NCI-H128 (cell line): ENCODE measurements around the gene NLGN2.

Source experiments
- DNase-seq: peaks from one replicate; lab custom pipeline; 2025; ENCODE audit not compliant: unreplicated experiment; lab: John Stamatoyannopoulos, UW

Gene NLGN2

DNA sequence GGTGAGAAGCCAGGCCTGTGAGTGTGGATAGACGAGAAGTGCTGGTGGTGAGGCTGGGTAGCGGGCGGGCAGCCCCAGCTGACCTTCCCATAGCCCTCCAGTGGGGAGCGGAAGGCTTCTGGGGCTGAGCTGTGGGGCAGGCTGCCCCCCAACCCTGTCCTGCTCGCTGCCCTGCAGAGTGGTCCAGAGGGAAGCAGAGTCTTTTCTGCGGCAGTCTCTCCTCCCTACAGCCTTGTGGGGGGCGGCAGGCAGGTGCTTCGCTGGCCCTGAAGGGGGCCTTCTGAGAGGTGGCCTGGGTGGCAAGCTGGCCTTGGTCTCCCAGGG, 3.7 kb downstream of the NLGN2 start:
- DNase-seq: no peak

DNA sequence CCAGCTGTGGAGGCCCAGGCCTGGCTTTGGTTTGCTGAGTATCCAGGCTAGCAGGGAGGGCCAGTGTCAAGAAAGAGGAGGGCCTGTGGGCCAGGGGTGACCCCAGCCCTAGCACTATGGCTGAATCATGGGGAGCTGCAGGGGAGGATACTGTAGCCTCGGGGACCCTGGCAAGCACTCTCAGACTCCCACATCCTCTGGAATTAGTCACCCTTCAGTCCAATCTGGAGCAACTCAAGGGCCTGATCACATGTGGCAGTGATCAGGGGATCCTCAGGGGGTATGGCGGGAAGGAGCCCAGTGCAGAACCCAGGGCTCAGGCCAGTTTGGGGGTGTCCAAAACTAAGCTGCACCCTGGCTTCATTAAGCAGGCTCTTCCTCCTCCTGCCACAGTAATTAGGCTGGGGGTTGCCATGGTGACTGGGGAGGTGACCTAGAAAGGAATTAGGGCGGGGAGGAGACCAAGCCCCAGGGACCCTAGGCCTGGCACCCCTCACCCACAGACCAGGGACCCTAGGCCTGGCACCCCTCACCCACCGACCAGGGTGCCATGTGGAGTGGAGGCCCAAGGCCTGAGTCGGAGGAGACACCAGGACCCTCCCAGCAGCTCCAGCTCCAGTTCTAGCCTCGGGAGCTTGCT, 5.8 kb downstream of the NLGN2 start:
- no peak for DNase-seq

DNA sequence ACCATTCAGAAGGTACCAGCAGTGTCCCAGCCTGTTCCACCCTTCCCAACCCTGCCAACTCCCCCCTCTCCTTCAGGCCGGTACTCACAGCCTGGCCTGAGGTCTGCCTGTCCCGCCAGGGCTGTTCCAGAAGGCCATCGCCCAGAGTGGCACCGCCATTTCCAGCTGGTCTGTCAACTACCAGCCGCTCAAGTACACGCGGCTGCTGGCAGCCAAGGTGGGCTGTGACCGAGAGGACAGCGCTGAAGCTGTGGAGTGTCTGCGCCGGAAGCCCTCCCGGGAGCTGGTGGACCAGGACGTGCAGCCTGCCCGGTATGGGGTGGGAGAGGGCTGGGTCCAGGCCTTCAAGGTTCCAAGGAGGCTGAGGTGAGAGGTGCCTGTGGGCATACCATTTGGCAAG, 7.2 kb downstream of the NLGN2 start:
- no peak for DNase-seq

DNA sequence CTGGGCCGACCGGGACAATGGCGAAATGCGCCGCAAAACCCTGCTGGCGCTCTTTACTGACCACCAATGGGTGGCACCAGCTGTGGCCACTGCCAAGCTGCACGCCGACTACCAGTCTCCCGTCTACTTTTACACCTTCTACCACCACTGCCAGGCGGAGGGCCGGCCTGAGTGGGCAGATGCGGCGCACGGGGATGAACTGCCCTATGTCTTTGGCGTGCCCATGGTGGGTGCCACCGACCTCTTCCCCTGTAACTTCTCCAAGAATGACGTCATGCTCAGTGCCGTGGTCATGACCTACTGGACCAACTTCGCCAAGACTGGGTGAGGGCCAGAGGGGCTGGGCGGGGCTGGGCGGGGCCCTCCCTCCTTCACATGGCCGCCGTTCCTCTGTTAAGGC, 8.1 kb downstream of the NLGN2 start:
- no peak for DNase-seq

DNA sequence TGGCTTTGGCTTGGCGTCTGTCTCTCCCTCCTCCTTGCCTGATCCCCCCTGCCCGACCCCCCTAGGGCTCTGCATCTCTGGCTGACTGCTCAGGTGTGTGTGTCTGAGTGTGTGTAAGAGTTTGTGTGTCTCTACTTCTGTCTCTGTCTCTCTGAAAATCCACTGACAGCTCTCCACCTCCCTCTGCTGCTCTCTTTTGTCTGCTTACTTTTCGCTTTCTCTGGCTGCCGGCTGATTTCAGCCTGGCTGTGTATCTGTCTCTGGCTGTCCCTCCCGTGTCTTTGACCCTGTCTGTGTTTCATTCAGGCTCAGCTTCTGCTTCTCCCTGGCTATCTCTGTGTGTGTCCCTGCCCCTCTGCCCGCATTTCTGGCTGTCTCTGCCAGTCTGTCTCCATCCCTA, 8.7 kb downstream of the NLGN2 start:
- DNase-seq: no peak

DNA sequence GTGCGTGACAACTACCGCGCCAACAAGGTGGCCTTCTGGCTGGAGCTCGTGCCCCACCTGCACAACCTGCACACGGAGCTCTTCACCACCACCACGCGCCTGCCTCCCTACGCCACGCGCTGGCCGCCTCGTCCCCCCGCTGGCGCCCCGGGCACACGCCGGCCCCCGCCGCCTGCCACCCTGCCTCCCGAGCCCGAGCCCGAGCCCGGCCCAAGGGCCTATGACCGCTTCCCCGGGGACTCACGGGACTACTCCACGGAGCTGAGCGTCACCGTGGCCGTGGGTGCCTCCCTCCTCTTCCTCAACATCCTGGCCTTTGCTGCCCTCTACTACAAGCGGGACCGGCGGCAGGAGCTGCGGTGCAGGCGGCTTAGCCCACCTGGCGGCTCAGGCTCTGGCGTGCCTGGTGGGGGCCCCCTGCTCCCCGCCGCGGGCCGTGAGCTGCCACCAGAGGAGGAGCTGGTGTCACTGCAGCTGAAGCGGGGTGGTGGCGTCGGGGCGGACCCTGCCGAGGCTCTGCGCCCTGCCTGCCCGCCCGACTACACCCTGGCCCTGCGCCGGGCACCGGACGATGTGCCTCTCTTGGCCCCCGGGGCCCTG, 9.5 kb downstream of the NLGN2 start:
- no peak for DNase-seq

DNA sequence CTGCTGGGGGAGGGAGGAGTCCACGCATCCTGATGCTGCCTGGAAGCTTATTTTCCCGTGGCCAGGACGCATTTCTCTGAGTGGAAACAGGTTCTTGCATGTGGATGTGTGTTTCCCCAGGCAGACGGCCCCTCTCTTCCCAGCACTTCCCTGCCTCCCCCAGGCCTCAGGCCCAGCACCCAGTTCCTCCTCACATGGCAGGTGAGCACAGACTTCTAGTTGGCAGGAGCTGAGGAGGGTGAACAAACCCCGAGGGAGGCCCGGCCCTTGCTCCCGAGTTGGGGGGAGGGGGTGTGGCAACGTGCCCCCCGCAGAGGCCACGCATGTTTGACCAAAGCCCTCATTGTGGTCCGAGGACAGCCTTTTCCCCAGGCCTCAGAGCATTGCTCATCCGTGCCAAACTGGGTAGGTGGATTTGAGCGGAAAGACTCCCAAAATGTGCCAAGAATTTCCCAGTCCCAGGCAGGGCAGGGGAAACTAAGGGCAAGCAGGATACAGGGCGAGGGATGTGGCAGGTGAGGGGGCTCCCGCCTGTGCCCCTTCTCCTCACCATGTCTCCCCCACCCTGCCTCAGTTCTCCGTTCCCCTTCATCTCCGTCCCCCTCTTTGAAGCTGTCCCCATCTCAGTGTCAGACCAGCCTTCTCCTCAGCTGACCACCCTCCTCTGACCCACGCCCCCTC, 11.0 kb downstream of the NLGN2 start:
- no peak for DNase-seq

DNA sequence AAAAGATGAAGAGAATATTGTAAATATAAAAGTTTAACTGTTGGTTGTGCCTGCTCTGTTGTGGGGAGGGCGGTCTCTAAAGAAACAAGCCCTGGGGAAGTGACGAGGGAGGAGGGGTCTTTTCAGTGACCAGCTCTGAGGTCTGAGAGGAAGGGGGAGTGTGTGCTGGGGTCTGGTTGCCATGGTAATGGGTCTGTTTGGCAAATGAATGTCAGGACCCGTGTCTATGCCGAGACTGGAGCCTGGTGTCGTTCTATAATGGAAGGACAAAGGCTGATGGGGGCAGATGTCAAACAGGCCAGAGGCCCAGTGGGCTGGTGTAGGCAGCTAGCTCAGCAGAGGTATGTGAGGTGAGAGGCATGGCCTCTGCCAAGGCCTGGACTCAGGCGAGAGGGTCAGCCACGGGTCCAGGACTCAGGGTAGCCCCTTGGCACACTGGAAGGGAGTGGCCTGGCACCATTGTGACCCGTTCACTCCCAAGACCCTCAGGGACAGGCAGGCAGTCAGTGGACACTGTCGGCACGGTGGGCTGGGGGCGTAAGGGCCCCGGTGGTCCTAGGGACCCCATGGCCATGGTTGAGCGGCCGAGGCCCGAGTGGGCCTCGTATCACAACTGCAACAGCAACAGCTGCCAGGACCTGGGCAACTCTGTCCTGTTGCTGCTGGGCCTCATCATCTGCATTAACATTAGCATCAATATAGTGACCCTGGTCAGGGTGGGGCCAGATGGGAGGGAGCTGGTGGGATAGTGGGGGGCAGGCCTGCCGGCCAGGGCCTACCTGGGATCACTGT, 12.4 kb downstream of the NLGN2 start, which contains the start of gene SPEM1:
SPEM1 (plus strand) TSS at position 506 of the 792 bp plus-strand sequence; CDS start at position 567, 61 bp downstream.
- DNase-seq: no peak

DNA sequence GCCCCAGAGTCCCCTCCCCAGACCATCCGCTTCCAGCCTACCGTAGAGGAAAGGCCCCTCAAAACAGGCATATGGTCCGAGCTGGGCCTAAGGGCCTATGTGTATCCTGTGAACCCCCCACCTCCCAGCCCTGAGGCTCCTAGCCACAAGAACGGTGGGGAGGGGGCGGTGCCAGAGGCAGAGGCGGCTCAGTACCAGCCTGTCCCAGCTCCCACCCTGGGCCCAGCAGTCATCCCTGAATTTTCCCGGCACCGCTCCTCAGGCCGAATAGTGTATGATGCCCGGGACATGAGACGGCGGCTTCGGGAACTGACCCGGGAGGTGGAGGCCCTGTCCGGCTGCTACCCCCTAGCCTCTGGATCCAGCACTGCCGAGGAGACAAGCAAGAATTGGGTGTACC, 13.5 kb downstream of the NLGN2 start:
- DNase-seq: no peak

DNA sequence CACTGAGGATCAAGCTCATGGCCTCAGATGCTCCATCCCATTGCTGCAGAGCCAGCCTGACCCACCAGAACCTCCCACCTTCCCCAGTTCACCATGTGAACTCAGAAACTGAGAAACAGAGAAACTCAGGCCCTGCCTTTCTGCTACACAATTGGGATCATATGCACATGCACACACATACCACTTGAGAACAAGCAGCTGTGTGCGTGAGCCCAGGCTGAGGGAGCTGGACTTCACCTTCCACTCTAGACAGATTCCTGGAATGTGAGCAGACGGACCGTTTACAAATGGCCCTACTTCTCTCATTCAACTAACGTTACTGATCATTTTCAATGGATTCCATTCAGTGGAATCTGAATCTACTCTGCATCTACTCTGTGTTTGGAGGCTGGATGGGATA, 16.0 kb downstream of the NLGN2 start:
- no peak for DNase-seq

DNA sequence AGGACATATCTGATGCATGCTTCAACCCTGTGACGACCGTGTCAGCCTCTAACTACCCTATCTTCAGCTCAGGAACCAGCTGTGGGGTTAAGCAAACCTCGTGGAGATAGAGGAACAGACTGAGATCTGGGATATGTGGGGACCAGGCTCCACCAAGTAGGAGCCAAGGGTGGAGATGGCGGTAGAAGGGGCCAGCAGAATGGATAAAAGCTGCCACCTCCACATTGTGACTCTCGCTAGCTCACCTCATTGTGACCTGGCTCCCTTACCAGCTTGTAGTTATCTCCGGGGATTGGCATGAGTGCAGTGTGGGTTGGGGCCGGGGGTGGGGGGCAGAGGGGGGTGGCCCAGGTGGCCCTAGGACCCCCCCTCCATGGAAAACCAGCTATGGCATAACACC, 17.7 kb downstream of the NLGN2 start, which contains the start of gene SPEM2:
SPEM2 (plus strand) TSS at position 301 of the 400 bp plus-strand sequence; CDS start at position 374, 73 bp downstream.
- DNase-seq: no peak

DNA sequence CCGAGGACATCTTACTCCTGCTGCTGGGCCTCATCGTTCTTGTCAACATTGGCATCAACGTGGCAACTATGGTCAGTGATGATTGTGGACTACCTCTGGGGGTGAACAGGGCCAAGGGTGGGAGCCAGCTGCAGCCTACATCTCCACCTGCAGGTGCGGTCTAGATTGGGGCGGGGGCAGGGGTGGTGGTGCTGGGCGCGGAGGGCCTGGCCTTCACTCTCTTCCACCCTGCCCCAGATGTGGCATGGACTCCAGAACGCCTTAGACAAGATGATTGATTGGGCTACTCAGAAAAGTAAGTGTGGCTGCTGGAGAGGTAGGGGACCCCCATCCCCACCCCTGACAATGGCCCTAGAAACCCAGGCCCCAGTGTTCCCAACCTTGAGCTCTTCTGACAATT, 18.1 kb downstream of the NLGN2 start:
- no peak for DNase-seq

DNA sequence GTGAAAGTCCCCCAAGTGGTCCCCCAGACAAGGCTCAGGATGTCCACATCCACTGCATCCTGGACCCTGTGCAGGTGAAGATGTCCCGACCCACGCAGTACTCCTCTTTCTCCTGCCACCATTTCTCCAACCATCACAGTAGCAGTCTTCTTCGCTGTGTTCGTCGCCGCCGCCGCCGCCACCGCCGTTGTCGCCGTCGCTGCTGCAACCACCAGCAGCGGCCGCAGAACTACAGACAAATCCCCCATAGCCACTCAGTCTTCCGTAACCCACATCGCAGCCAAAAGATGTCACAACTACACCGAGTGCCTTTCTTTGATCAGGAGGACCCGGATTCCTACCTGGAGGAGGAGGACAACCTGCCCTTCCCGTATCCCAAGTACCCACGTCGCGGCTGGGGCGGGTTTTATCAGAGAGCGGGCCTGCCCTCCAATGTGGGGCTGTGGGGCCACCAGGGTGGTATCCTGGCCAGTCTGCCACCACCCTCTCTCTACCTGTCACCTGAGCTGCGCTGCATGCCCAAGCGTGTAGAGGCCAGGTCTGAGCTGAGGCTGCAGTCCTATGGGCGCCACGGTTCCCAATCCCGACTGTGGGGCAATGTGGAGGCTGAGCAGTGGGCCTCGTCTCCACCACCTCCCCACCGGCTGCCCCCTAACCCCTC, 18.7 kb downstream of the NLGN2 start:
- DNase-seq: no peak

DNA sequence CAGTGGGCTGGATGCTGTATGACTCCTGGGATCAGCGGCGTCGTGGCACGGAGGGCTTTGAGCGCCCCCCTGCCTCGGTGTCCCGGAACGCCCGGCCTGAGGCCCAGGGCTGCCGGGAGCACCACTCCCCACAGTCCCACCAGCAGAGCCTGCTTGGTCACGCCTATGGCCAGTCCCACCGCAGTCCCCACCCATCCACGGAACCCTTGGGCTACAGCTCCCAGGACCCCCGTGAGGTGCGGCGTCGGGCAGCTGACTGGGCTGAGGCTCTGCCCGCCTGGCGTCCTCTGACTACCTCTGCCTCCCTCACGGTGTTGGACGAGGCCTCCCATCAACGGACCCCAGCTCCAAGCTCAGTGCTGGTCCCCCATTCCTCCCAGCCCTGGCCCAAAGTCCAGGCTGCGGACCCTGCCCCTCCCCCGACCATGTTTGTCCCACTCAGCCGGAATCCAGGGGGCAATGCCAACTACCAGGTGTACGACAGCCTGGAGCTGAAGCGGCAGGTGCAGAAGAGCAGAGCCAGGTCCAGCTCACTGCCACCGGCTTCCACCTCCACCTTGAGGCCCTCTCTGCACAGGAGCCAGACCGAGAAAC, 19.3 kb downstream of the NLGN2 start:
- no peak for DNase-seq

DNA sequence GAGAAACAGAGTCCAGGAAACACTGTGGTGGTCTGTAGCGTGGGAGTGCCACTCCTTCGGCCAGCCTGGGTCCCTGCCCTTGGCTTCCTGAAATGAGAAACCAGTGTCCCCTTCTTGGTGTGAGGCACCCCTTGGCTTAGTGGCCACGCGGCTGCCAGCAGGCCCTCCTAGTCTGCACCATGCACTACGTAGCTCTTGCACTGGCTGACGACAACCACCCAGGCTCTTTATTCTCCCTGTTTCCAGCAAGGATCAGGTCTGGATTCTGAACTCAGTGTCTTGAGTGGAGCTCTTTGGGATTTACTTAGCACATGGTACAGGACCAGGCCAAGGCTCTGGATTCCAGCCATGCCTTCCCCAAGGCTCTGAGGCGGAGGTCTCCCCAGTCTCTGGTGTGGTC, 19.9 kb downstream of the NLGN2 start:
- no peak for DNase-seq

DNA sequence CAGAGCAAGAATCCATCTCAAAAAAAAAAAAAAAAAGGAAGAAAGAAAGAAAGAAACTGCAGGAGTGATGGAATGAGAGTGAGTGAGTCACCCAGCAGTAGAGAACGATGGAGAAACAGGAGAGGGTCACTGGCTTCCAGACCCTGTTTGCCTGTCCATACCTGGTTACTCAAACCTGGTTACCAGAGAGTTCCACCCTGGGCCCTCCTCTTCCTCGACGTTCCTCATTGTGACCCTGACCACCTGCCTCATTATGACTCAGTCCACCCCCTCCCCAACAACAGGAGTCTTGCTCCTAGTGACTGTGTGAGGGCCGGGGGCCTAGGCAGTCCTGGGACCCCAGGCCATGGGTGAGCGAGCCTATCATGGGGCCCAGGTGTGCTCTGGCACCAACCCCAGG, 20.9 kb downstream of the NLGN2 start, which contains the start of gene SPEM3:
SPEM3 (plus strand) TSS at position 301 of the 400 bp plus-strand sequence; CDS start at position 347, 46 bp downstream.
- DNase-seq: no peak

DNA sequence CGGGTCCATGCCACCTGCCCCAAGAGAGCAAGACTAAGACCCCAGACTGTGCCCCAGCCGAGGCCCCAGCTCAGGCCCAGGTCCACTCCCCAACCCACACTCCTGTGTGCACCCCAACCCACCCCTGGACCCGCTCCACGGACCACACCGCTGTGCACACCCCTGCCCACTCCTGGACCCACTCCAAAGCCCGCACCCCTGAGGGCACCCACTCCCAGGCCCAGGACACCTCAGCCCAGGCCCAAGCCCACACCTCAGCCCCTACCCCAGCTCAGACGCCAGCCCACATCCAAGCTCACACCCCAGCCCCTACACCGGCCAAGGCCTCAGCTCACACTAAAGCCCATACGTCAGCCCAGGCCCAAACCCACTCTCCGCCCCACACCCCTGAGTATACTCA, 22.1 kb downstream of the NLGN2 start:
- DNase-seq: no peak

DNA sequence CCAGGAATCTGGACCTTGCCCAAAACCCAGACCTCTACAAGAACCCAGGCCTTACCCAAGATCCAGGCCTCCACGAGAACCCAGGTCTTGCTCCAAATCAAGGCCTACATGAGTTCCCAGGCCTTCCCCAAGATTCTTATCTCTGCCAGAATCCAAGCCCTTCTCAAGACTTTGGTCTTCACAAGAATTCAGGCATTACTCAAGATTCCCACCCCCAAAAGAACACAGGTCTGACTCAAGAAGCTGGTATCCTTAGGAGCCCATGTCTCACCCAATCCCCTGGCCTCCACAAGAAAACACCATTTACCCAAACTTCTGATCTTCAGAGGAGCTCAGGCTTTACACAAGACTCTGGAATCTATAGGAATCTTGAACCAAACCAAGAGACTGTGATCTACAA, 23.6 kb downstream of the NLGN2 start:
- DNase-seq: no peak

DNA sequence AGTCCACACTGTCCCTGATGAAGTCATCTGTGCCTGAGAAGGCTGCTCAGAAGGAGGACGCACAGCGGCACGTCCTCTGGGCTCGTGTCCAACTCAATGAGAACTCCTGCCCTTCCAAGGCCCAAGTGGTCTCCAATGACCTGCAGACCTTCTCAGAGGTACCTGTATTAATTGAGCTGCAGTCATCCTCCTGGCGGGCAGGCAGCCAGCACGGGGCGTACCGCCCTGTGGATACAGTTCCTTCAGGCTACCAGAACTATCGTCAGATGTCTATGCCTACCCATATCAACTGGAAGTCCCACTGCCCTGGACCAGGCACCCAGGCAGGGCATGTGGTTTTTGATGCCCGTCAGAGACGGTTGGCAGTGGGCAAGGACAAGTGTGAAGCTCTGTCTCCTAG, 24.7 kb downstream of the NLGN2 start:
- DNase-seq: no peak

DNA sequence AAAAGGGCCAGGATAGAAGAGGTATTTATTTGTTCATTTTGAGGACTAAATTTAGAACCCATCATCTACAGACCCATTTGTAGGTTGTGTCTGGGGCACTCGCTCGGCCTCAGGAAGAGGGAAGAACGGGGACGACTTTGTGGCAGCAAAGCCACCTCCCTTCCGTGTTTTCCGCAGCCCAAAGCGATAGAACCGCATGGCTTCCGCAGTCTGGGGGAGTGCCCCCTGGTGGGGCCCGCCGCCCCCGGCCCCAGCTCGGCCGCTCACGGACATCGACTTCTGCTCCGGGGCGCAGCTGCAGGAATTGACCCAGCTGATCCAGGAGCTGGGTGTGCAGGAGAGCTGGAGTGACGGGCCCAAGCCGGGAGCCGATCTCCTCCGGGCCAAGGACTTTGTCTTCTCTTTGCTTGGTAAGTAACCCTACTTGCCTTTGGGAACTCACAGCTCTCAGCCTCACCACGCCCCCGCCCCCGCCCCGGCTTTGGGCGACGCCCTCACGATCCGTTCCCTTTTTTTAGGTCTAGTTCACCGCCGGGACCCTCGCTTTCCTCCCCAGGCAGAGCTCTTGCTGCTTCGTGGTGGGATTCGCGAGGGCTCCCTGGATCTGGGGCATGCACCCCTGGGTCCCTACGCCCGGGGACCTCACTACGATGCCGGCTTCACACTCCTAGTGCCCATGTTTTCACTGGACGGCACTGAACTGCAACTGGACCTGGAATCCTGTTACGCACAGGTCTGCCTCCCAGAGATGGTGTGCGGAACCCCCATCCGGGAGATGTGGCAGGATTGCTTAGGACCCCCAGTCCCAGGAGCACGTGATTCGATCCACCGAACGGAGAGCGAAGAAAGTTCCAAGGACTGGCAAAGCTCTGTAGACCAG, 28.3 kb downstream of the NLGN2 start:
- DNase-seq: no peak
